Peyer's patch (tissue), 4 donors: ENCODE results near the gene PITRM1. TPM values are rescaled to one million over a fixed set of nuclear protein-coding genes. Genes with fewer than 3 reads are reported as not detected.

Experiments
- DNase-seq, 3 donors: peaks; one replicate each; pipeline ENCODE4 v3.0.0-alpha.2; 2017 to 2019
- H3K27ac ChIP-seq, 4 donors: fragments of 200-600 bp; sonication (generic); one replicate each; pipeline ENCODE4 v1.5.1; 2016 to 2019
- H3K27me3 ChIP-seq, 2 donors: fragments of 200-600 bp; sonication (generic); one replicate each; pipeline ENCODE4 v1.5.1; 2019
- H3K36me3 ChIP-seq, 3 donors: fragments of 200-600 bp; sonication (generic); one replicate each; pipeline ENCODE4 v1.5.1; 2016 to 2019
- H3K4me1 ChIP-seq, 4 donors: fragments of 200-600 bp; sonication (generic); one replicate each; pipeline ENCODE4 v1.5.1; 2016 to 2019
- H3K4me3 ChIP-seq, 4 donors: fragments of 200-600 bp; sonication (generic); 1 replicate in 3 of 4; 2 replicates in 1 of 4; pipeline ENCODE4 v1.5.1; 2016 to 2019; ENCODE audit warnings: mild to moderate bottlenecking in 1 of 4
- H3K9me3 ChIP-seq, 4 donors: fragments of 200-600 bp; sonication (generic); one replicate each; pipeline ENCODE4 v1.5.1; 2016 to 2019; ENCODE audit warnings: mild to moderate bottlenecking in 1 of 4
- POLR2A ChIP-seq, 2 donors: fragments of 450-650 bp; IDR thresholded peaks; one replicate each; pipeline ENCODE4 v1.5.1; 2017; ENCODE audit warnings: antibody characterized with exemption in 2 of 2, mild to moderate bottlenecking in 2 of 2, moderate library complexity in 2 of 2
- total RNA-seq, 4 donors: library from RNA; depleted of rRNA; stranded (reverse); fragments of >200 nt; gene quantifications; one replicate each; pipeline ENCODE4 v1.1.0, GENCODE V29; 2016
- TF ChIP-seq, protein P1 (sequence below), 6 experiments: fragments of 450-650 bp in 4 of 6; fragments of 200-600 bp in 2 of 6; sonication (generic) in 1 of 6; IDR thresholded peaks; one replicate each; pipeline ENCODE4 v1.5.1; 2017 to 2019; ENCODE audit warnings: antibody characterized with exemption in 6 of 6, mild to moderate bottlenecking in 3 of 6, moderate library complexity in 1 of 6

PITRM1 gene
- total RNA-seq, 4 donors from 2014 or later, result 54.5 to 71.3 (median 63.7) TPM

DNA sequence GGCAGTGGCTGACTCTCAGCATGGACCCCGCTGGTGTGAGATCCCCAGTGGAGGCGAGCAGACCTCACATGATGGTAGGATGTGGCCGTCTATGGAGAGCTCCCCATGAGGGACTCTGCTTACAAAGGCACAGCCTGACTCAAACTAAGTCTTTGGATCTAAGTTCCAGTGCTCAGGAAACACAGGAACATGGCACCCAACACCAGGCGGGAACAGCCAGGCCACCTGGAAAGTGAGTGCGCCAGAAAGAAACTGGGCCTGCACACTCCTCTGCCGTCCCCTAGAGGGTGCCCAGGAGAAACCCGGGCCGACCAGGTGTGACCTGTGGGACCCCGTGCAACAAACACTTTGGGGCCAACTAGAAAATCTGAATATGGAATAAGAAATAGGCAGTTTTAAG is 10.0 kb downstream of the PITRM1 start:
- Histone ChIP-seq H3K4me1 (no peaks in the 10 kb centered on the region), H3K9me3 (no peaks in the 10 kb centered on the region), H3K27me3 (no peaks in the 10 kb centered on the region), H3K4me3 (no peak overlapping the region), H3K36me3 (peaks cover 0 to 86% (median 0%) of the 10 kb centered on the region in 3 donors), H3K27ac (no peak overlapping the region)
- no peak for TF ChIP-seq POLR2A (IDR thresholded peaks at IDR 0.05)
- TF ChIP-seq, protein P1, sequence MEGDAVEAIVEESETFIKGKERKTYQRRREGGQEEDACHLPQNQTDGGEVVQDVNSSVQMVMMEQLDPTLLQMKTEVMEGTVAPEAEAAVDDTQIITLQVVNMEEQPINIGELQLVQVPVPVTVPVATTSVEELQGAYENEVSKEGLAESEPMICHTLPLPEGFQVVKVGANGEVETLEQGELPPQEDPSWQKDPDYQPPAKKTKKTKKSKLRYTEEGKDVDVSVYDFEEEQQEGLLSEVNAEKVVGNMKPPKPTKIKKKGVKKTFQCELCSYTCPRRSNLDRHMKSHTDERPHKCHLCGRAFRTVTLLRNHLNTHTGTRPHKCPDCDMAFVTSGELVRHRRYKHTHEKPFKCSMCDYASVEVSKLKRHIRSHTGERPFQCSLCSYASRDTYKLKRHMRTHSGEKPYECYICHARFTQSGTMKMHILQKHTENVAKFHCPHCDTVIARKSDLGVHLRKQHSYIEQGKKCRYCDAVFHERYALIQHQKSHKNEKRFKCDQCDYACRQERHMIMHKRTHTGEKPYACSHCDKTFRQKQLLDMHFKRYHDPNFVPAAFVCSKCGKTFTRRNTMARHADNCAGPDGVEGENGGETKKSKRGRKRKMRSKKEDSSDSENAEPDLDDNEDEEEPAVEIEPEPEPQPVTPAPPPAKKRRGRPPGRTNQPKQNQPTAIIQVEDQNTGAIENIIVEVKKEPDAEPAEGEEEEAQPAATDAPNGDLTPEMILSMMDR (IDR thresholded peaks at IDR 0.05), result no peak
- no peak for DNase-seq

GRCh38 chr10:3159152-3159551 is 13.4 kb downstream of the PITRM1 start:
- DNase-seq, result no peak
- H3K4me1 ChIP-seq, result no peaks in the 10 kb centered on the region
- H3K27me3 ChIP-seq, result no peaks in the 10 kb centered on the region
- TF ChIP-seq, protein P1 (IDR thresholded peaks at IDR 0.05), result no peak
- no peak for TF ChIP-seq POLR2A (IDR thresholded peaks at IDR 0.05)
- H3K36me3 ChIP-seq, result peaks cover 0 to 84% (median 0%) of the 10 kb centered on the region in 3 donors
- no peak overlapping the region for H3K27ac ChIP-seq
- no peaks in the 10 kb centered on the region for H3K9me3 ChIP-seq
- H3K4me3 ChIP-seq, result no peak overlapping the region

- DNase-seq, result no peak
- no peak overlapping the region for H3K4me3 ChIP-seq
- TF ChIP-seq, protein P1 (IDR thresholded peaks at IDR 0.05), result no peak
- no peak for TF ChIP-seq POLR2A (IDR thresholded peaks at IDR 0.05)
- no peak overlapping the region for H3K27ac ChIP-seq
- H3K4me1 ChIP-seq, result no peaks in the 10 kb centered on the region
- H3K36me3 ChIP-seq, result peaks cover 0 to 90% (median 0%) of the 10 kb centered on the region in 3 donors
- no peaks in the 10 kb centered on the region for H3K27me3 ChIP-seq
- H3K9me3 ChIP-seq, result no peaks in the 10 kb centered on the region
These were observed 17.9 kb downstream of the PITRM1 start for GRCh38 chr10:3154666-3155065.

DNA sequence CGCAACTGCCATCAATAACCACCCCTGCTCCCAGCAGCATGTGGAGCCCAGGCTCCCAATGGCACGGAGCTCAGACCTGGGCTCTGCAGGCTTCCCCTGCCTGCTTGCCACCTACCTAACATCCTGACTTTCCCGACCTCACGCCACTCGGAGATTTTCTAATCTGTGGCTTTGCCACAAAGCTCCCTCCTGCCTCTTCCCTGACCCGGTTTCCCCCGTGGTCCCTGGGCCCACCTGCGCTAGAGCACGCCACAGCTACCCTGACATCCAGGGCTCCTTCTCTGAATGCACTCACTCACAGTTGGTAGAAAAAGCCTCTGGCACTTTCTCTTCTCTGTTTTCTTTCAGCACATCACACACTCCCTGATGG is 20.0 kb downstream of the PITRM1 start:
- TF ChIP-seq POLR2A (IDR thresholded peaks at IDR 0.05), result no peak
- TF ChIP-seq, protein P1 (IDR thresholded peaks at IDR 0.05), result no peak
- H3K9me3 ChIP-seq, result no peaks in the 10 kb centered on the region
- no peaks in the 10 kb centered on the region for H3K27me3 ChIP-seq
- no peak overlapping the region for H3K4me3 ChIP-seq
- no peaks in the 10 kb centered on the region for H3K4me1 ChIP-seq
- H3K36me3 ChIP-seq, result peaks cover 0 to 91% (median 0%) of the 10 kb centered on the region in 3 donors
- DNase-seq, result no peak
- no peak overlapping the region for H3K27ac ChIP-seq

DNA sequence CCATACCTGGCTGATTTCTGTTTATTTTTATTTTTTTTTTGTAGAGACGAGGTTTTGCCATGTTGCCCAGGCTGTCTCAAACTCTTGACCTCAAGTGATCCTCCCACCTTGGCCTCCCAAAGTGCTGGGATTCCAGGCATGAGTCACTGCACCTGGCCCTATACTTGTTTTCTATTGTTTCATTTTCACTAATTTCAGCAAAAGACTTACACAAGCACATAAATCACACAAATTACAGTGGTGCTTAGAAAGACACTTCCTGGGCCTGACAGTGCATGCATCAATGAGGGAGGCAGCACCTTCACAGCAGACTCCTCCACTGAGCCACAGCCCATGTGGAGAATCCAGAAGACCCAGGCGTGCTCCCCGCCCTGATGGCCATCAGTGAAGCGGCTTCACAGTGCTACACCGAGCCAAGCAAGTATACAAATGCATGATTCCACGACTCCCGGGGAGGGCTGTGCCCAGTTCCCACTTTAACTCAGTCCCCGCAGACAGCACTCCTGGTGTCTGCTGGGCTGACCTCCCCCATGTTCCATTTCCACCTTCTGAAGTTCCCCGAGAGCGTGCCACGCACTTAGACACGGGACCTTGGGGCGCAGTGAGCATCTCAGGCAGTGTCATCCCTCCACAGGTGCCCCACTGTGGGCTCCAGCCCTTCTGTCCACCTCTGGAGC is 20.6 kb downstream of the PITRM1 start:
- Histone ChIP-seq H3K27ac (no peak overlapping the region), H3K9me3 (no peaks in the 10 kb centered on the region), H3K36me3 (peaks cover 0 to 91% (median 0%) of the 10 kb centered on the region in 3 donors), H3K4me1 (no peaks in the 10 kb centered on the region), H3K27me3 (no peaks in the 10 kb centered on the region), H3K4me3 (no peak overlapping the region)
- DNase-seq, result no peak
- TF ChIP-seq, protein P1 (IDR thresholded peaks at IDR 0.05), result no peak
- no peak for TF ChIP-seq POLR2A (IDR thresholded peaks at IDR 0.05)
